GM13977 (cell line): ENCODE measurements around the gene TRAF3IP1.

Experiments
- DNase-seq: peaks from one replicate; pipeline ENCODE4 v3.0.0; 2012; ENCODE audit warnings: low spot score
- in situ Hi-C: fragments of 300-500 bp; cut with MboI; formaldehyde crosslinking; loops from one replicate; pipeline ENCODE4 v1.12.0; 2022; ENCODE audit warnings: low sequenced_read_pairs, low pct_unique_long_range_greater_than_20kb, mixed read lengths, inconsistent platforms; ENCODE audit not compliant: unreplicated experiment
- TF ChIP-seq, protein P1 (sequence below): IDR thresholded peaks from 2 replicates; pipeline ENCODE4 v1.5.1; 2012; ENCODE audit warnings: mild to moderate bottlenecking, control low read depth; ENCODE audit not compliant: insufficient read depth; ENCODE audit errors: extremely low read depth, missing control alignments

TRAF3IP1 gene

GRCh38 chr2:238376884-238377391, 56.6 kb downstream of the TRAF3IP1 start:
- DNase-seq = no peak
- in situ Hi-C loops = no loop called here
- TF ChIP-seq, protein P1, sequence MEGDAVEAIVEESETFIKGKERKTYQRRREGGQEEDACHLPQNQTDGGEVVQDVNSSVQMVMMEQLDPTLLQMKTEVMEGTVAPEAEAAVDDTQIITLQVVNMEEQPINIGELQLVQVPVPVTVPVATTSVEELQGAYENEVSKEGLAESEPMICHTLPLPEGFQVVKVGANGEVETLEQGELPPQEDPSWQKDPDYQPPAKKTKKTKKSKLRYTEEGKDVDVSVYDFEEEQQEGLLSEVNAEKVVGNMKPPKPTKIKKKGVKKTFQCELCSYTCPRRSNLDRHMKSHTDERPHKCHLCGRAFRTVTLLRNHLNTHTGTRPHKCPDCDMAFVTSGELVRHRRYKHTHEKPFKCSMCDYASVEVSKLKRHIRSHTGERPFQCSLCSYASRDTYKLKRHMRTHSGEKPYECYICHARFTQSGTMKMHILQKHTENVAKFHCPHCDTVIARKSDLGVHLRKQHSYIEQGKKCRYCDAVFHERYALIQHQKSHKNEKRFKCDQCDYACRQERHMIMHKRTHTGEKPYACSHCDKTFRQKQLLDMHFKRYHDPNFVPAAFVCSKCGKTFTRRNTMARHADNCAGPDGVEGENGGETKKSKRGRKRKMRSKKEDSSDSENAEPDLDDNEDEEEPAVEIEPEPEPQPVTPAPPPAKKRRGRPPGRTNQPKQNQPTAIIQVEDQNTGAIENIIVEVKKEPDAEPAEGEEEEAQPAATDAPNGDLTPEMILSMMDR = no peak

DNA sequence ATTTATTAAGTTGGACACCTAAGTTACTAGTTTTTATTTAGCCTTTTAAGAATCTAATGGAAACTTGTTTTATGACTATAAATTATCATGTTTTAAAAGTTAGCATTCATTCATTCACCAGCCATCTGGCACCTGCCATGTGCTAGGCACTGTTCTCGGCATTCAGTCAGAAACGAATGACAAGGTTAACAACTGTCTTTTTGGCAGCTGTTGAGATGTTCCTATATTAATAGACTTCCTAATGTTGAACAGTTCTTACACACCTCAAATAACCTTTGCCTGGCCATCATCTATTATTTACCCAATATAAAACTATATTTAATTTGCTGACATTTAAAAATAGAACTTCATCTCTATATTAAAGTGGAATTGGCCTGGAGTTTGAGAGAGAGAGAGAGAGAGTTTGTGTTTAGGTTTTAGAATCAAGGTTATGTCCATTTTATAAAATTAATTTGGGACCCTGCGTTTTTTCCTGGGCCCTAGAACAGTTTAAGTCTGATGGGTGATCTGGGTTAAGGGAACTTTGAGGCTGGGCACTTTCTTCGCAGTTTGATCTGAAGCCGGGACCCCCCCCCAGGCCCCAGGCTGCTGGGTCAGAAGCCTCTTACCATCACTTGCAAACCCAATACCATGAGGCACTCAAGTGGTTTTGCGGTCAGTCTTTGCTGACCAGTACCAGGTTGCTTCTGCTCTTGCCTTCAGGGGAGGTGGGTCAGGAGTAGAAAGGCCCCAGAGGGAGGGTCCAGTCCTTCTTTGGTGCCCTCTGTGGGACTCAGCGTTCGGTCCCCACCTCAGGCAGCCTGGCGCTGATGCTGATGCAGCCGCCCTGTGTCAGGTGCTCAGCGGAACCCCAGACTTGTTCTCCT, 58.1 kb downstream of the TRAF3IP1 start:
- no peak for DNase-seq
- TF ChIP-seq, protein P1 = no peak
- in situ Hi-C loops = no loop called here

GRCh38 chr2:238379096-238379810, 58.9 kb downstream of the TRAF3IP1 start:
- no peak for DNase-seq
- TF ChIP-seq, protein P1 = no peak
- in situ Hi-C loops = no loop called here

DNA sequence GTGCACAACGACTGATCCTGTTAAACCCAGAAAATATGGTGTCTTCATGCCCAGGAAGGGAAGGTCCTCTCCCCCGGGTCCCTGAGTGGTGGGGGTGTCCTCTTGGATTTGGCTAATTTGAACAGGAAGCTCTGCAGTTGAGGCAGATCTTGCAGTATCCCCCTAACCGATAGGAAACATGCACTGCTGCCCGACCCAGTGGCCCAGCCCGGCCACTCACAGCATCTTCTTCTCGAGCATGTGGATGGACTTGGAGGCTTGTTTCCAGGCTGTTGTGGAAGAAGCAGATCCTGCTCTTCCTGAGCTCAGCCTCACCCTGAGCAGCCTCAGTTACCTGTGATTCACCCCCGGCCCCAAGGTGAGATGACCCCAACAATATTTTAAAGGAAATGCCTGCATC, 60.0 kb downstream of the TRAF3IP1 start:
- DNase-seq = no peak
- TF ChIP-seq, protein P1 = no peak
- in situ Hi-C loops = no loop called here

- no peak for DNase-seq
- TF ChIP-seq, protein P1 = no peak
- in situ Hi-C loops = no loop called here
These were observed 60.5 kb downstream of the TRAF3IP1 start for GRCh38 chr2:238380785-238381184.

- TF ChIP-seq, protein P1 = no peak
- in situ Hi-C loops = no loop called here
- no peak for DNase-seq
These were observed 61.2 kb downstream of the TRAF3IP1 start for GRCh38 chr2:238381341-238382115.
